Ishikawa (cell line): ENCODE measurements around the gene PTPRN2.

ENCODE experiments used
- CREB1 ChIP-seq: IDR thresholded peaks from 2 replicates; pipeline ENCODE4 v1.6.1; 2012; ENCODE audit warnings: low read depth
- EP300 ChIP-seq: IDR thresholded peaks from 2 replicates; pipeline ENCODE4 v1.6.1; 2012; ENCODE audit warnings: borderline replicate concordance
- TCF12 ChIP-seq: IDR thresholded peaks from 2 replicates; pipeline ENCODE4 v1.6.1; 2012; ENCODE audit warnings: low read depth
- TF ChIP-seq, protein P1 (sequence below): IDR thresholded peaks from 2 replicates; pipeline ENCODE4 v1.6.1; 2012; ENCODE audit warnings: low read depth, mild to moderate bottlenecking

DNA sequence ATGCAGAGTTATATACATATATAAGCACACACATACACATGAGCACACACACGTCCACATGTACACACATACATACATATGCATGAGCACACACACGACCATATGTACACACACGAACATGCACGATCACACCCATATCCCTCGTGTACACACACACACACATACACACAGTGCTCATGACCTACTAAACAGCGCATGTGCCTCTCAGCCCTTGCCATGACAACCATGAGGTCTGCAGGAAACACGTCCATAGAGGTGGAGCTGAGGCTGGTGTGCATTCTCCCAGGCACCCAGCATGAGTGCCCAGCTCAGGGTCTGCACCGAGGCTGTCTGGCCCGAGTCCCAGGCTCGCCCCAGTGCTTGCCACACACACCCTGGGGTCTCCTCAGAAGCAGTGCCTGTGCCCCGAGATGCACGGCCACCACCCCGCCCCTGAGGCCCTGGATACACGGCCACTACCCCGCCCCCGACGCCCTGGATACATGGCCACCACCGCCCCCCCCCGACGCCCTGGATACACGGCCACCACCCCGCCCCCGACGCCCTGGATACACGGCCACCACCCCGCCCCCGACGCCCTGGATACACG lies 721.2 kb downstream of the PTPRN2 start:
- TF ChIP-seq CREB1: no peak
- no peak for TF ChIP-seq TCF12
- TF ChIP-seq EP300: no peak
- TF ChIP-seq, protein P1, sequence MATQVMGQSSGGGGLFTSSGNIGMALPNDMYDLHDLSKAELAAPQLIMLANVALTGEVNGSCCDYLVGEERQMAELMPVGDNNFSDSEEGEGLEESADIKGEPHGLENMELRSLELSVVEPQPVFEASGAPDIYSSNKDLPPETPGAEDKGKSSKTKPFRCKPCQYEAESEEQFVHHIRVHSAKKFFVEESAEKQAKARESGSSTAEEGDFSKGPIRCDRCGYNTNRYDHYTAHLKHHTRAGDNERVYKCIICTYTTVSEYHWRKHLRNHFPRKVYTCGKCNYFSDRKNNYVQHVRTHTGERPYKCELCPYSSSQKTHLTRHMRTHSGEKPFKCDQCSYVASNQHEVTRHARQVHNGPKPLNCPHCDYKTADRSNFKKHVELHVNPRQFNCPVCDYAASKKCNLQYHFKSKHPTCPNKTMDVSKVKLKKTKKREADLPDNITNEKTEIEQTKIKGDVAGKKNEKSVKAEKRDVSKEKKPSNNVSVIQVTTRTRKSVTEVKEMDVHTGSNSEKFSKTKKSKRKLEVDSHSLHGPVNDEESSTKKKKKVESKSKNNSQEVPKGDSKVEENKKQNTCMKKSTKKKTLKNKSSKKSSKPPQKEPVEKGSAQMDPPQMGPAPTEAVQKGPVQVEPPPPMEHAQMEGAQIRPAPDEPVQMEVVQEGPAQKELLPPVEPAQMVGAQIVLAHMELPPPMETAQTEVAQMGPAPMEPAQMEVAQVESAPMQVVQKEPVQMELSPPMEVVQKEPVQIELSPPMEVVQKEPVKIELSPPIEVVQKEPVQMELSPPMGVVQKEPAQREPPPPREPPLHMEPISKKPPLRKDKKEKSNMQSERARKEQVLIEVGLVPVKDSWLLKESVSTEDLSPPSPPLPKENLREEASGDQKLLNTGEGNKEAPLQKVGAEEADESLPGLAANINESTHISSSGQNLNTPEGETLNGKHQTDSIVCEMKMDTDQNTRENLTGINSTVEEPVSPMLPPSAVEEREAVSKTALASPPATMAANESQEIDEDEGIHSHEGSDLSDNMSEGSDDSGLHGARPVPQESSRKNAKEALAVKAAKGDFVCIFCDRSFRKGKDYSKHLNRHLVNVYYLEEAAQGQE: no peak
